IPS DF 19.7 (cell line): Measurements from ENCODE around the gene MTERF2.

ENCODE experiments used
- DNase-seq: peaks from one replicate; pipeline ENCODE4 v3.0.0-alpha.2; 2013; ENCODE audit warnings: low read depth, low spot score

Gene MTERF2

DNA sequence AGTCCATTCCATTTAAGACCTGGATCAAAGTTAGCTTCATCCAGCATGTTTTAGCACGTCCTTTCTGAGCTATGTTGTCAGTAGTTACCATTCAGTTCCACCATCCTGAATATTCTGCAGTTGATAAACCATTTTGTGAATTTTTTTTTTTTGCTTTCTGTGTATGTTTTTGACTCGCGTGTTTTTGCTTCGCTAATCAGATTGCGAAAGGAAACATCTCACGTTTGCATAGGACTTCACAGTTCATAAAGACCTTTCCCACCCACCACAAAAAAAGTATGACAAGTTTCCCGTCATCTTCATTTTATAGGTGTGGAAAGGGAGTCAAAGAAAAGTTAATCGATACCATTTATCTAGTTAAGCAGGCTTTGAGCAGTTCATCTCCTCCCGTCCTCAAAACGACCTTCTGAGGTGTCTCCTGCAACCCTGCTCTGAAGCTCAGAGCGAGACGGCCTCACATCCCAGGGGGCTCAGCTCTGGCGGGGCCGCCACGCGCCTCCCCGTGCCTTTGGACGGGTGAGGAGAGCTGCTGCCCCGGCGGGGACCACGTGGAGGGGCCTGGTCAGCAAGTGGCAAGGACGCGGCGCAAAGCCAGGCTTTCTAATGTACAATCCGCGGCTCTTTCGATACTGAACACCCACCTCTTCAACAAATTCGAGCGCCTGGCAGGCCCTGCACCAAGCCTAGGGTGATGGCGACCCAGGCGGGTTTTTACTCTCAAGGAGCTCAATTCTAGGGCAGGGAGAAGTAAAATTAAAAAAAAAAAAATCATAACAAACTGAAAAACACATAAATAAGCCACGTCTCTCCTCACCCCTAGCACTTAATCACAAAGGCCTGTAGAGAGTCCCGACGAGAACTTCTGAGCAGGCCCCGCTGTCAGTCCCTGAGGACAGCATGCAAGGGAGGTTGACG is 32.2 kb downstream of the MTERF2 start:
- DNase-seq = no peak

DNA sequence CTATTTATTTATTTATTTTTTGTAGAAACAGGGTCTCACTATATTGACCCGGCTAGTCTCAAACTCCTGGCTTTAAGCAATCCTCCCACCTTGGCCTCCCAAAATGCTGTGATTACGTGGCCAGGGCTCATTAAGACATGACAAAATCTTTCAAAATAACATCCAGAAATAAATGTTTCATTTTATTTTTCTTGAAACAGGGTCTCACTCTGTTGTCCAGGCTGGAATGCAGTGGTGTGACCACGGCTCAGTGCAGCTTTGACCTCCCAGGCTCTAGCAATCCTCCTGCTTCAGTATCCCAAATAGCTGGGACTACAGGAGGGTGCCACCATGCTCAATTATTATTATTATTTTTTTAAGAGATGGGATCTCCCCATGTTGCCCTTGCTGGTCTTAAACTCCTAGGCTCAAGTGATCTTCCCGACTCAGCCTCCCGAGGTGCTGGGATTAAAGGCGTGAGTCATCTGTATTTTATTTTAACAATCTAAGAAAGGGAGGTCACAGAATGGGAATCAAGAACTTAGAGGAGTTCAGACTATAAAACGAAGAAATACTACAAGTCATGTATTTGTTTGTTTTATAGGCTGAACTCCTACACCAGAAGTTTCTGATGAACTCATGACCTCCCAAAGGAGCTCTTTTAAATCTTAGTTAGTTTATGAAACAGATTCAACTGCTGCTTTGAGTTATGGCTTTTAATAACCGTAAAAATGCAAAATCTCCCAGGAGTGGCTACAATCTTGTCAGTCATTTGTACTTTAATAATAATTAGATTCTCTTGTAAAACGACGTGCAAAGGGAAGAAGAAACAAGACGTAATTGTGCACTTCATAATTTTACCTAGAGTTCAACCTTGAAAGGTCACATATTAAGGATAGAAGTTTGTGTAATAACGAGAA is 33.3 kb downstream of the MTERF2 start:
- DNase-seq = no peak

DNA sequence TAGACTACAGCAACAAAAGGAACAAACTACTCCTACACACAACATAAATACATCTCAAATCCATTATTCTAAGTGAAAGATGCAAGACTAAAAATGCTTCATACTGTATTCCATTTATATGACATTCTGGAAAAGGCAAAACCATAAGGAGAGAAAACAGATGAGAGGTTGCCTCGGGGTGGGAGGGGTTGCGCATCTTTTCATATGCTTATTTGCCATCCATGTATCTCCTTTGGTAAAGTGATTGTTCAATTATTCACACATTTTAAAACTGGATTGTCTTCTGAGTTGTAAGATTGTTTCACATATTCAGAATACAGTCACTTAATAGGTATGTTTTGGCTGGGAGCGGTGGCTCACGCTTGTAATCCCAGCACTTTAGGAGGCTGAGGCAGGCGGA is 36.4 kb downstream of the MTERF2 start:
- DNase-seq = no peak

DNA sequence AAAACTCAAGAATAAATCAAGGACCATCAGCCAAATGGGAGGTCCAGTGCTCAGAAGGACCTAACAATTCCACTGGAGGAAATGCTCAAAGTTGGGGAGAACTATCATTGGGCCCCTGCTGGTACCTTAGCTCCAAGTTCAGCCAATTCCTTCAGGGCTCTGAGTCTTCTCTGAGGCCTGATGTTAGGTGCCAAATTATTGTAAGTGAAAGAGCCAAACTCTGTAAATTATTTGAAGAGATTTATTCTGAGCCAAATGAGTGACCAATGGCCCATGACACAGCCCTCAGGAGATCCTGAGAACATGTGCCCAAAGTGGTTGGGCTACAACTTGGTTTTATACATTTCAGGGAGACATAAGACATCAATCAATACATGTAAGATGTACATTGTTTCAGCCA is 39.5 kb downstream of the MTERF2 start:
- no peak for DNase-seq

DNA sequence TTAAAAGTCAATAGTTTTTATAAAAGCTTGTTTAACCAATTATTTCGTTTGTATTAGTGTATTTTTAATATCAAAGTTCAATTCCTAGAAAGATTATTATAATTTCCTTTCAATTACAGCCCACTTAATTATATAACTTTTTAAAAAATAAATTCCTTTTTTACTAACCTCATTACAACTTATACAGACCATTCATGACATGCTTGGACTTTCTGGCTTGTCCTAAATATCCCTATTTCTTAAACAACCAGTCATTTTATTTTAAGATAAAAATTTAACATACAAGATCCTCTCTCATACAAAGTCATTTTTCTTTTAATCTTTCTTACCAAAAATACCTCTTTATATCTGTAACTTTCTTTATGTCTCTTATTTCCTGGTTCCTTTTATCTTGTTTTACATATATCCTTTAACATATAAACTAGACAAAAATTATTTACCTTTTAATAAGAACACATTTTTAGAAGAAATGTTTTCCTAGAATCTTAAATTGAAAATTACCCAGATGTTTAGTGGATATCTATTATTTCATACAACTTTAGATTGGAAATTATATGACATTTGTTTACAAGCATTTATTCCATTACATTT is 41.6 kb downstream of the MTERF2 start:
- no peak for DNase-seq

DNA sequence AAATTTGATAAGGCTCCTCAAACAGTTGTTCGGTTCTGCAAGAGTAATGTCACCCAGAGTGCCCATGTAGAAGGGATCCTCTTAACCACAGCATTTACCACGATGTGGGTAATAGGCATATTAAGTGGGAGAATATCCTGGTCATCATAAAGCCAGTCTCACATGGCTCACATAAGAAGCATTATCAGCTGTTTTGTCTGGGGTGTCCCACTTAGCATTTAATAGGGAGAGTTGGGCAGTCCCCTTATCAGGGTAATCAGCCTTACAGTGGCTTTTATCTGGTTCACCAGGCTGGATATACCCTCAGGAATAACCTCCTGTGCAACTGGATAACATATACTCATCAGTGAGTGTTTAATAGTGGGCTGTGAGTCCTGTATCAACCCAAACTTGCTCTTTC is 44.2 kb downstream of the MTERF2 start:
- no peak for DNase-seq

DNA sequence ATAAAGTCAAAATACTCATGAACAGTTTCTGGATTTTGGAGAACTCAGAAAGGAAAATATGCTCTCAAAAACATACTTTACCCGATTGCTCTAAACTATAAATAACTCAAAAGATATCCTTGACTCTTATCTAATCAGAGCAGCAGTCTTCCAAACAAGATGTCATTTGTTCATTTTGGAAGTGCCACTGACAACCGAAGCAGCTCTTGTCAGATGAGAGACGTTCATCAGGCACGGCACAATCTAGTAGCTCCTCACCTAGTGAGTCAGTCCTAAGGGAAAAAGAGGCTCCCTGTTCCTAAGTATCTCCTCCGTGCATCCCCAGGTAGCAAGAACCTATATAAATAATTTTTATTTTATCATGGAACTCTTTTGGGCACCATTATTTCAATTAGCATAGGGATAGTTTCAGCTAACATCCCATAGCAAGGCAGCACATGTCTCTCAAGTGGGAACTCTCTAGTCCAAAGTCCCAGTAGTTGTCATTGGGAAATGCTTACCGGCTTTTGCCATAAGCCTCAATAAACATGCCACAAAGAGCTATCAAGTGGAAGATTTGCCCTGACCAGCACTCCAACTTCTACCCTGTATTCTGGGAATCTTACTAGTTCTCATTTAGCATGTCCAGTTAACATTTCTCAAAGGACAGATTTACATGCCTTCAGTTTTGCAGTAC is 45.3 kb downstream of the MTERF2 start:
- no peak for DNase-seq

DNA sequence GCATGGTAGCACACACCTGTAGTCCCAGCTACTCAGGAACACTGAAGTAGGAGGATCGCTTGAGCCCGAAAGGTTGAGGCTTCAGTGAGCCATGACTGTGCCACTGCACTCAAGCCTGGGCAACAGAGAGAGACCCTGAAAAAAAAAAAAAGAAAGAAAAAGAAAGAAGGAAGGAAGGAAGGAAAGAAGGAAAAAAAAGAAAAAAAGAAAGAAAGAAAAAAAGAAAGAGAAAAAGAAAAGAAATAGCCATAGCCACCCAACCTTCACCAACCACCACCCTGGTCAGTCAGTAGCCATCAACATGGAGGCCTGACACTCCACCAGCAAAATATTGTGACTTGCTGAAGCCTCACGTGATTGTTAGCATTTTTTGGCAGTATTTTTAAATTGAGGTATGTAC is 52.7 kb downstream of the MTERF2 start:
- DNase-seq = no peak
